ENCODE results near the gene ZBTB20.

DNA sequence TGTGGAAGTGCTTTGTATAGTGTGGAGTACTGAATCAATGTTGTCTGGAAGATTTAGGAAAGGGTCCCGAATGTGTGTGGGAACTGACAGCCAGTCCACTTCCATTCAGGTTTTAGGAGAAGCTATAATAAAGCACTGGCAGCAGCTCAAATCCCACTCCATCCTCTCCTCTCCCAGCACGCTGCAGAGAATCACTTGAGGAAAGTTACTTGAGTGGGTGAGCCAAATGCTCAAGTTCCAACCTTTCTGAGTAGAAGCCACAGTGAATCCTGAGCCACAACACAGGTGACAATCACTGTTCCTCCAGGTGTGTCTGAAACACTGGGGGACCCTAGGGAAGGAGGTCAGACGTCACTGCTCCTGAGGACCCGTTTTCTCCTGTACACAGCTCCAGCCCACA is 746.7 kb downstream of the ZBTB20 start:
- TF ChIP-seq, protein P1, sequence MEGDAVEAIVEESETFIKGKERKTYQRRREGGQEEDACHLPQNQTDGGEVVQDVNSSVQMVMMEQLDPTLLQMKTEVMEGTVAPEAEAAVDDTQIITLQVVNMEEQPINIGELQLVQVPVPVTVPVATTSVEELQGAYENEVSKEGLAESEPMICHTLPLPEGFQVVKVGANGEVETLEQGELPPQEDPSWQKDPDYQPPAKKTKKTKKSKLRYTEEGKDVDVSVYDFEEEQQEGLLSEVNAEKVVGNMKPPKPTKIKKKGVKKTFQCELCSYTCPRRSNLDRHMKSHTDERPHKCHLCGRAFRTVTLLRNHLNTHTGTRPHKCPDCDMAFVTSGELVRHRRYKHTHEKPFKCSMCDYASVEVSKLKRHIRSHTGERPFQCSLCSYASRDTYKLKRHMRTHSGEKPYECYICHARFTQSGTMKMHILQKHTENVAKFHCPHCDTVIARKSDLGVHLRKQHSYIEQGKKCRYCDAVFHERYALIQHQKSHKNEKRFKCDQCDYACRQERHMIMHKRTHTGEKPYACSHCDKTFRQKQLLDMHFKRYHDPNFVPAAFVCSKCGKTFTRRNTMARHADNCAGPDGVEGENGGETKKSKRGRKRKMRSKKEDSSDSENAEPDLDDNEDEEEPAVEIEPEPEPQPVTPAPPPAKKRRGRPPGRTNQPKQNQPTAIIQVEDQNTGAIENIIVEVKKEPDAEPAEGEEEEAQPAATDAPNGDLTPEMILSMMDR (IDR thresholded peaks at IDR 0.05) = no peak
- no peak for TF ChIP-seq POLR2A (IDR thresholded peaks at IDR 0.05)

Measured in right lobe of liver (tissue), 4 donors.